Kidney capillary endothelial cell (primary cell): ENCODE results near the gene DIO3.

Source experiments
- DNase-seq: peaks from one replicate; pipeline ENCODE4 v3.0.0-alpha.2; 2018; ENCODE audit warnings: low spot score

Gene DIO3

GRCh38 chr14:101561145-101561896 is at the start of gene DIO3:
Gene DIO3, plus strand, starts transcription at chr14:101561495.
- DNase-seq, result no peak

GRCh38 chr14:101511620-101512375 is 49.5 kb upstream of the DIO3 start:
- DNase-seq, result no peak

GRCh38 chr14:101512376-101512695 is 49.0 kb upstream of the DIO3 start:
- DNase-seq, result no peak

- no peak for DNase-seq
Measured at GRCh38 chr14:101514136-101514535, 47.2 kb upstream of the DIO3 start.

- no peak for DNase-seq
Measured at GRCh38 chr14:101516401-101516800, 44.9 kb upstream of the DIO3 start.

GRCh38 chr14:101518611-101519473 is 42.5 kb upstream of the DIO3 start:
- no peak for DNase-seq

- DNase-seq, result no peak
Measured at GRCh38 chr14:101520621-101521472, 40.4 kb upstream of the DIO3 start.

- DNase-seq, result peak; percentile 7
Measured at GRCh38 chr14:101521473-101521915, 39.8 kb upstream of the DIO3 start.

GRCh38 chr14:101521978-101522377 is 39.3 kb upstream of the DIO3 start:
- DNase-seq, result no peak

GRCh38 chr14:101525640-101526527 is 35.4 kb upstream of the DIO3 start:
- no peak for DNase-seq

GRCh38 chr14:101527987-101528386 is 33.3 kb upstream of the DIO3 start:
- DNase-seq, result no peak

- no peak for DNase-seq
Measured at GRCh38 chr14:101529079-101529478, 32.2 kb upstream of the DIO3 start.

GRCh38 chr14:101534198-101534597 is 27.1 kb upstream of the DIO3 start:
- DNase-seq, result no peak

GRCh38 chr14:101535232-101535631 is 26.1 kb upstream of the DIO3 start:
- DNase-seq, result no peak

- no peak for DNase-seq
Measured at GRCh38 chr14:101535701-101536207, 25.5 kb upstream of the DIO3 start.

- DNase-seq, result no peak
Measured at GRCh38 chr14:101537286-101537685, 24.0 kb upstream of the DIO3 start.

GRCh38 chr14:101538878-101539277 is 22.4 kb upstream of the DIO3 start:
- no peak for DNase-seq

- no peak for DNase-seq
Measured at GRCh38 chr14:101539880-101540279, 21.4 kb upstream of the DIO3 start.

GRCh38 chr14:101540481-101541462 is 20.5 kb upstream of the DIO3 start:
- no peak for DNase-seq
